GM23338 (cell line): ENCODE data around the gene MAS1L. TPM values are rescaled to one million over a fixed set of nuclear protein-coding genes. Genes with fewer than 3 reads are reported as not detected.

Source experiments
- ATAC-seq: fragments of 200-7000 bp; cut with Tn5 transposase; 3 replicates; pipeline ENCODE4 v1.9.1; 2020
- DNase-seq: peaks from one replicate; pipeline ENCODE4 v3.0.0-alpha.2; 2015; ENCODE audit warnings: low spot score
- H2AFZ ChIP-seq: fragments of 200-600 bp; sonication (generic); 2 replicates; pipeline ENCODE4 v1.8.0; 2016; ENCODE audit warnings: antibody characterized with exemption, mild to moderate bottlenecking, moderate library complexity
- H3F3A ChIP-seq: fragments of 200-600 bp; sonication (generic); replicated peaks from 2 replicates; pipeline ENCODE4 v1.8.0; 2017; ENCODE audit warnings: antibody characterized with exemption, mixed run types, low read depth
- H3K27ac ChIP-seq: fragments of 200-600 bp; sonication (generic); 2 replicates; pipeline ENCODE4 v1.6.1; 2016; ENCODE audit warnings: low read depth
- H3K27me3 ChIP-seq: fragments of 200-600 bp; sonication (generic); 2 replicates; pipeline ENCODE4 v1.8.0; 2016; ENCODE audit warnings: mild to moderate bottlenecking, mixed run types, moderate library complexity; ENCODE audit not compliant: insufficient read depth
- H3K36me3 ChIP-seq: fragments of 200-600 bp; sonication (generic); 2 replicates; pipeline ENCODE4 v1.8.0; 2016; ENCODE audit warnings: mild to moderate bottlenecking; ENCODE audit not compliant: insufficient read depth
- H3K4me1 ChIP-seq: fragments of 200-600 bp; sonication (generic); 2 replicates; pipeline ENCODE4 v1.8.0; 2016; ENCODE audit warnings: mild to moderate bottlenecking, moderate library complexity; ENCODE audit not compliant: insufficient read depth
- H3K4me2 ChIP-seq: fragments of 200-600 bp; sonication (generic); 2 replicates; pipeline ENCODE4 v1.7.1; 2017; ENCODE audit warnings: mixed run types
- H3K4me3 ChIP-seq: fragments of 200-600 bp; sonication (generic); 2 replicates; pipeline ENCODE4 v1.6.1; 2016; ENCODE audit warnings: mixed run types
- H3K79me2 ChIP-seq: fragments of 200-600 bp; sonication (generic); replicated peaks from 2 replicates; pipeline ENCODE4 v1.8.0; 2017; ENCODE audit warnings: mild to moderate bottlenecking; ENCODE audit not compliant: insufficient read depth
- H3K9me2 ChIP-seq: fragments of 200-600 bp; sonication (generic); 2 replicates; pipeline ENCODE4 v1.8.0; 2017; ENCODE audit not compliant: insufficient read depth
- H4K20me1 ChIP-seq: fragments of 200-600 bp; sonication (generic); replicated peaks from 2 replicates; pipeline ENCODE4 v1.8.0; 2017; ENCODE audit warnings: mild to moderate bottlenecking; ENCODE audit not compliant: insufficient read depth
- H3K27ac Mint-ChIP-seq: 2 replicates; pipeline ENCODE4 v1.8.0; 2020; ENCODE audit warnings: inconsistent platforms, mild to moderate bottlenecking, moderate library complexity, mixed read lengths
- H3K27me3 Mint-ChIP-seq: 3 replicates; pipeline ENCODE4 v1.8.0; 2022; ENCODE audit warnings: low read depth, mild to moderate bottlenecking, moderate library complexity, mixed read lengths, inconsistent platforms; ENCODE audit not compliant: insufficient read depth, poor library complexity
- H3K36me3 Mint-ChIP-seq: 3 replicates; pipeline ENCODE4 v1.8.0; 2021; ENCODE audit warnings: low read depth, mild to moderate bottlenecking, inconsistent platforms, moderate library complexity, mixed read lengths
- H3K4me1 Mint-ChIP-seq: 3 replicates; pipeline ENCODE4 v1.8.0; 2020; ENCODE audit warnings: mild to moderate bottlenecking, inconsistent platforms, mixed read lengths
- H3K4me3 Mint-ChIP-seq: 3 replicates; pipeline ENCODE4 v1.8.0; 2021; ENCODE audit warnings: moderate library complexity, mild to moderate bottlenecking, inconsistent platforms, mixed read lengths
- H3K9me3 Mint-ChIP-seq: 3 replicates; pipeline ENCODE4 v1.8.0; 2020; ENCODE audit warnings: moderate library complexity, mild to moderate bottlenecking, inconsistent platforms, mixed read lengths
- CREB1 ChIP-seq: fragments of 250-450 bp; sonication (Bioruptor Pico); IDR thresholded peaks from 2 replicates; pipeline ENCODE4 v1.5.0; 2020; ENCODE audit warnings: low read depth, mild to moderate bottlenecking, moderate library complexity
- EZH2 ChIP-seq: fragments of 200-600 bp; sonication (generic); IDR thresholded peaks from one replicate; pipeline ENCODE4 v1.8.0; 2017; ENCODE audit warnings: antibody characterized with exemption, mild to moderate bottlenecking, low read depth; ENCODE audit not compliant: unreplicated experiment
- EZH2phosphoT487 ChIP-seq: fragments of 200-600 bp; sonication (generic); IDR thresholded peaks from one replicate; pipeline ENCODE4 v1.8.1; 2018; ENCODE audit warnings: antibody characterized with exemption; ENCODE audit not compliant: unreplicated experiment
- JUNB ChIP-seq: IDR thresholded peaks from one replicate; pipeline ENCODE4 v1.6.1; 2016; ENCODE audit warnings: antibody characterized with exemption; ENCODE audit not compliant: unreplicated experiment
- NANOG ChIP-seq: IDR thresholded peaks from 2 replicates; pipeline ENCODE4 v1.6.1; 2016; ENCODE audit warnings: antibody characterized with exemption, borderline replicate concordance
- POLR2AphosphoS5 ChIP-seq: IDR thresholded peaks from 2 replicates; pipeline ENCODE4 v1.6.1; 2016; ENCODE audit warnings: antibody characterized with exemption, low read depth
- STAT1 ChIP-seq: IDR thresholded peaks from one replicate; pipeline ENCODE4 v1.6.1; 2016; ENCODE audit warnings: antibody characterized with exemption; ENCODE audit not compliant: unreplicated experiment
- polyA plus RNA-seq: library from polyadenylated mRNA; unstranded; fragments of >200 nt; fragmentation: Nextera tagmentation; extraction: Ambion mirVana; gene quantifications from 2 replicates; pipeline ENCODE4 v1.2.1, GENCODE V29; 2016
- total RNA-seq: library from RNA; depleted of rRNA; stranded (reverse); fragments of >200 nt; shearing (Covaris generic); gene quantifications from 2 replicates; pipeline ENCODE4 v1.2.3, GENCODE V29; 2014
- TF ChIP-seq, protein P1 (sequence below): fragments of 250-450 bp; sonication (Bioruptor Pico); IDR thresholded peaks from 2 replicates; pipeline ENCODE4 v1.5.0; 2020; ENCODE audit warnings: mild to moderate bottlenecking, moderate library complexity
- TF ChIP-seq, protein P2 (sequence below): IDR thresholded peaks from one replicate; pipeline ENCODE4 v1.6.1; 2018; ENCODE audit warnings: antibody characterized with exemption; ENCODE audit not compliant: unreplicated experiment
- TF ChIP-seq, protein P3 (sequence below), 2 experiments: fragments of 200-600 bp in 1 of 2; sonication (generic) in 1 of 2; conservative IDR thresholded peaks; 2 replicates each; pipeline versions ENCODE4 v1.5.1 to v1.6.1; 2016 to 2017; ENCODE audit warnings: antibody characterized with exemption in 2 of 2, low read depth in 2 of 2, mild to moderate bottlenecking in 2 of 2, moderate library complexity in 1 of 2
- TF ChIP-seq, protein P4 (sequence below): IDR thresholded peaks from 2 replicates; pipeline ENCODE4 v1.6.1; 2016; ENCODE audit warnings: antibody characterized with exemption

MAS1L gene
- total and polyA plus RNA-seq, 2 experiments from 2014 or later = not detected

DNA sequence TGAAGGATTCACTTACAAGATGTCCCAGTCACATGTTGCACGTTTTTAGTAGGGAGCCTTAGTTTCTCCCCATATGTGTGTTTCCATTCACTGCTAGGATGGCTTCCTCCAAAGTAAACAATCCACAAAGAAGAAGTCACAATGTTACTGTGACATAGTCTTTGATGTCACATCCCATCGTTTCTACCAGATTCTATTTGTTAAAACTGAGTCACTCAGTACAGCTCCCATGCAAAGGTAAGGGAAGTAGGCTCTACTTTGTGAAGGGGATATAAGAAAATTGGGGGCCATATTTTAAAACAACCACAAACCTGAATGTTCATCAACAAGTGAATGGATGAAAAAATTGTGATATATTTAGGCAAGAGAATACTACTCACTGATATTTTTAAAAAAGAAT is 30.8 kb downstream of the MAS1L start, which contains the start of the genes OR11A1 and OR2H1:
Gene OR11A1 (minus strand): TSS at position 101 of the 400 bp plus-strand sequence. CDS start 29,430 bp downstream, outside the sequence.
Gene OR2H1 (plus strand): TSS at position 185 of the 400 bp plus-strand sequence. CDS start 4,615 bp downstream, outside the sequence.
- no peak within 1 kb of the TSS for H3K4me3 Mint-ChIP-seq
- H3K27ac Mint-ChIP-seq = no peak within 1 kb of the TSS
- Histone ChIP-seq H4K20me1 (no peaks in the 10 kb centered on the region), H3K36me3 (no peaks in the 10 kb centered on the region), H3K27me3 (no peaks in the 10 kb centered on the region), H3K4me2 (no peak within 1 kb of the TSS), H3K79me2 (no peaks in the 10 kb centered on the region), H3K27ac (no peak within 1 kb of the TSS), H3F3A (no peaks in the 10 kb centered on the region), H2AFZ (no peak within 1 kb of the TSS; the same call in 1 of the 2 replicates), H3K9me2 (no peaks in the 10 kb centered on the region), H3K4me3 (no peak within 1 kb of the TSS), H3K4me1 (no peaks in the 10 kb centered on the region)
- no peak for DNase-seq
- no peaks in the 10 kb centered on the region for H3K27me3 Mint-ChIP-seq
- TF ChIP-seq, protein P1, sequence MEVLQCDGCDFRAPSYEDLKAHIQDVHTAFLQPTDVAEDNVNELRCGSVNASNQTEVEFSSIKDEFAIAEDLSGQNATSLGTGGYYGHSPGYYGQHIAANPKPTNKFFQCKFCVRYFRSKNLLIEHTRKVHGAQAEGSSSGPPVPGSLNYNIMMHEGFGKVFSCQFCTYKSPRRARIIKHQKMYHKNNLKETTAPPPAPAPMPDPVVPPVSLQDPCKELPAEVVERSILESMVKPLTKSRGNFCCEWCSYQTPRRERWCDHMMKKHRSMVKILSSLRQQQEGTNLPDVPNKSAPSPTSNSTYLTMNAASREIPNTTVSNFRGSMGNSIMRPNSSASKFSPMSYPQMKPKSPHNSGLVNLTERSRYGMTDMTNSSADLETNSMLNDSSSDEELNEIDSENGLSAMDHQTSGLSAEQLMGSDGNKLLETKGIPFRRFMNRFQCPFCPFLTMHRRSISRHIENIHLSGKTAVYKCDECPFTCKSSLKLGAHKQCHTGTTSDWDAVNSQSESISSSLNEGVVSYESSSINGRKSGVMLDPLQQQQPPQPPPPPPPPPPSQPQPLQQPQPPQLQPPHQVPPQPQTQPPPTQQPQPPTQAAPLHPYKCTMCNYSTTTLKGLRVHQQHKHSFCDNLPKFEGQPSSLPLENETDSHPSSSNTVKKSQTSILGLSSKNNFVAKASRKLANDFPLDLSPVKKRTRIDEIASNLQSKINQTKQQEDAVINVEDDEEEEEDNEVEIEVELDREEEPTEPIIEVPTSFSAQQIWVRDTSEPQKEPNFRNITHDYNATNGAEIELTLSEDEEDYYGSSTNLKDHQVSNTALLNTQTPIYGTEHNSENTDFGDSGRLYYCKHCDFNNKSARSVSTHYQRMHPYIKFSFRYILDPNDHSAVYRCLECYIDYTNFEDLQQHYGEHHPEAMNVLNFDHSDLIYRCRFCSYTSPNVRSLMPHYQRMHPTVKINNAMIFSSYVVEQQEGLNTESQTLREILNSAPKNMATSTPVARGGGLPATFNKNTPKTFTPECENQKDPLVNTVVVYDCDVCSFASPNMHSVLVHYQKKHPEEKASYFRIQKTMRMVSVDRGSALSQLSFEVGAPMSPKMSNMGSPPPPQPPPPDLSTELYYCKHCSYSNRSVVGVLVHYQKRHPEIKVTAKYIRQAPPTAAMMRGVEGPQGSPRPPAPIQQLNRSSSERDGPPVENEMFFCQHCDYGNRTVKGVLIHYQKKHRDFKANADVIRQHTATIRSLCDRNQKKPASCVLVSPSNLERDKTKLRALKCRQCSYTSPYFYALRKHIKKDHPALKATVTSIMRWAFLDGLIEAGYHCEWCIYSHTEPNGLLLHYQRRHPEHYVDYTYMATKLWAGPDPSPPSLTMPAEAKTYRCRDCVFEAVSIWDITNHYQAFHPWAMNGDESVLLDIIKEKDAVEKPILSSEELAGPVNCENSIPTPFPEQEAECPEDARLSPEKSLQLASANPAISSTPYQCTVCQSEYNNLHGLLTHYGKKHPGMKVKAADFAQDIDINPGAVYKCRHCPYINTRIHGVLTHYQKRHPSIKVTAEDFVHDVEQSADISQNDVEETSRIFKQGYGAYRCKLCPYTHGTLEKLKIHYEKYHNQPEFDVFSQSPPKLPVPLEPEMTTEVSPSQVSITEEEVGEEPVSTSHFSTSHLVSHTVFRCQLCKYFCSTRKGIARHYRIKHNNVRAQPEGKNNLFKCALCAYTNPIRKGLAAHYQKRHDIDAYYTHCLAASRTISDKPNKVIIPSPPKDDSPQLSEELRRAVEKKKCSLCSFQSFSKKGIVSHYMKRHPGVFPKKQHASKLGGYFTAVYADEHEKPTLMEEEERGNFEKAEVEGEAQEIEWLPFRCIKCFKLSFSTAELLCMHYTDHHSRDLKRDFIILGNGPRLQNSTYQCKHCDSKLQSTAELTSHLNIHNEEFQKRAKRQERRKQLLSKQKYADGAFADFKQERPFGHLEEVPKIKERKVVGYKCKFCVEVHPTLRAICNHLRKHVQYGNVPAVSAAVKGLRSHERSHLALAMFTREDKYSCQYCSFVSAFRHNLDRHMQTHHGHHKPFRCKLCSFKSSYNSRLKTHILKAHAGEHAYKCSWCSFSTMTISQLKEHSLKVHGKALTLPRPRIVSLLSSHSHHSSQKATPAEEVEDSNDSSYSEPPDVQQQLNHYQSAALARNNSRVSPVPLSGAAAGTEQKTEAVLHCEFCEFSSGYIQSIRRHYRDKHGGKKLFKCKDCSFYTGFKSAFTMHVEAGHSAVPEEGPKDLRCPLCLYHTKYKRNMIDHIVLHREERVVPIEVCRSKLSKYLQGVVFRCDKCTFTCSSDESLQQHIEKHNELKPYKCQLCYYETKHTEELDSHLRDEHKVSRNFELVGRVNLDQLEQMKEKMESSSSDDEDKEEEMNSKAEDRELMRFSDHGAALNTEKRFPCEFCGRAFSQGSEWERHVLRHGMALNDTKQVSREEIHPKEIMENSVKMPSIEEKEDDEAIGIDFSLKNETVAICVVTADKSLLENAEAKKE (CRISPR knock-in tag) = no peak
- TF ChIP-seq EZH2 = no peak
- TF ChIP-seq STAT1 = no peak
- TF ChIP-seq, protein P2, sequence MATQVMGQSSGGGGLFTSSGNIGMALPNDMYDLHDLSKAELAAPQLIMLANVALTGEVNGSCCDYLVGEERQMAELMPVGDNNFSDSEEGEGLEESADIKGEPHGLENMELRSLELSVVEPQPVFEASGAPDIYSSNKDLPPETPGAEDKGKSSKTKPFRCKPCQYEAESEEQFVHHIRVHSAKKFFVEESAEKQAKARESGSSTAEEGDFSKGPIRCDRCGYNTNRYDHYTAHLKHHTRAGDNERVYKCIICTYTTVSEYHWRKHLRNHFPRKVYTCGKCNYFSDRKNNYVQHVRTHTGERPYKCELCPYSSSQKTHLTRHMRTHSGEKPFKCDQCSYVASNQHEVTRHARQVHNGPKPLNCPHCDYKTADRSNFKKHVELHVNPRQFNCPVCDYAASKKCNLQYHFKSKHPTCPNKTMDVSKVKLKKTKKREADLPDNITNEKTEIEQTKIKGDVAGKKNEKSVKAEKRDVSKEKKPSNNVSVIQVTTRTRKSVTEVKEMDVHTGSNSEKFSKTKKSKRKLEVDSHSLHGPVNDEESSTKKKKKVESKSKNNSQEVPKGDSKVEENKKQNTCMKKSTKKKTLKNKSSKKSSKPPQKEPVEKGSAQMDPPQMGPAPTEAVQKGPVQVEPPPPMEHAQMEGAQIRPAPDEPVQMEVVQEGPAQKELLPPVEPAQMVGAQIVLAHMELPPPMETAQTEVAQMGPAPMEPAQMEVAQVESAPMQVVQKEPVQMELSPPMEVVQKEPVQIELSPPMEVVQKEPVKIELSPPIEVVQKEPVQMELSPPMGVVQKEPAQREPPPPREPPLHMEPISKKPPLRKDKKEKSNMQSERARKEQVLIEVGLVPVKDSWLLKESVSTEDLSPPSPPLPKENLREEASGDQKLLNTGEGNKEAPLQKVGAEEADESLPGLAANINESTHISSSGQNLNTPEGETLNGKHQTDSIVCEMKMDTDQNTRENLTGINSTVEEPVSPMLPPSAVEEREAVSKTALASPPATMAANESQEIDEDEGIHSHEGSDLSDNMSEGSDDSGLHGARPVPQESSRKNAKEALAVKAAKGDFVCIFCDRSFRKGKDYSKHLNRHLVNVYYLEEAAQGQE = no peak
- no peak for TF ChIP-seq JUNB
- TF ChIP-seq EZH2phosphoT487 = no peak
- no peak for TF ChIP-seq NANOG
- TF ChIP-seq CREB1 (CRISPR knock-in tag) = no peak
- TF ChIP-seq POLR2AphosphoS5 = no peak
- TF ChIP-seq, protein P3, sequence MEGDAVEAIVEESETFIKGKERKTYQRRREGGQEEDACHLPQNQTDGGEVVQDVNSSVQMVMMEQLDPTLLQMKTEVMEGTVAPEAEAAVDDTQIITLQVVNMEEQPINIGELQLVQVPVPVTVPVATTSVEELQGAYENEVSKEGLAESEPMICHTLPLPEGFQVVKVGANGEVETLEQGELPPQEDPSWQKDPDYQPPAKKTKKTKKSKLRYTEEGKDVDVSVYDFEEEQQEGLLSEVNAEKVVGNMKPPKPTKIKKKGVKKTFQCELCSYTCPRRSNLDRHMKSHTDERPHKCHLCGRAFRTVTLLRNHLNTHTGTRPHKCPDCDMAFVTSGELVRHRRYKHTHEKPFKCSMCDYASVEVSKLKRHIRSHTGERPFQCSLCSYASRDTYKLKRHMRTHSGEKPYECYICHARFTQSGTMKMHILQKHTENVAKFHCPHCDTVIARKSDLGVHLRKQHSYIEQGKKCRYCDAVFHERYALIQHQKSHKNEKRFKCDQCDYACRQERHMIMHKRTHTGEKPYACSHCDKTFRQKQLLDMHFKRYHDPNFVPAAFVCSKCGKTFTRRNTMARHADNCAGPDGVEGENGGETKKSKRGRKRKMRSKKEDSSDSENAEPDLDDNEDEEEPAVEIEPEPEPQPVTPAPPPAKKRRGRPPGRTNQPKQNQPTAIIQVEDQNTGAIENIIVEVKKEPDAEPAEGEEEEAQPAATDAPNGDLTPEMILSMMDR (conservative IDR thresholded peaks at IDR 0.05; ENCODE audit: low read depth in 2 of 2) = no peak
- TF ChIP-seq, protein P4, sequence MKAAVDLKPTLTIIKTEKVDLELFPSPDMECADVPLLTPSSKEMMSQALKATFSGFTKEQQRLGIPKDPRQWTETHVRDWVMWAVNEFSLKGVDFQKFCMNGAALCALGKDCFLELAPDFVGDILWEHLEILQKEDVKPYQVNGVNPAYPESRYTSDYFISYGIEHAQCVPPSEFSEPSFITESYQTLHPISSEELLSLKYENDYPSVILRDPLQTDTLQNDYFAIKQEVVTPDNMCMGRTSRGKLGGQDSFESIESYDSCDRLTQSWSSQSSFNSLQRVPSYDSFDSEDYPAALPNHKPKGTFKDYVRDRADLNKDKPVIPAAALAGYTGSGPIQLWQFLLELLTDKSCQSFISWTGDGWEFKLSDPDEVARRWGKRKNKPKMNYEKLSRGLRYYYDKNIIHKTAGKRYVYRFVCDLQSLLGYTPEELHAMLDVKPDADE = no peak
- no peak for ATAC-seq
- peaks cover 2% of the 10 kb centered on the region; the same call in 2 of the 3 replicates for H3K4me1 Mint-ChIP-seq
- H3K36me3 Mint-ChIP-seq = no peaks in the 10 kb centered on the region
- H3K9me3 Mint-ChIP-seq = no peaks in the 10 kb centered on the region
